ENCODE measurements around the gene DYRK1B. TPM values are rescaled to one million over a fixed set of nuclear protein-coding genes. Genes with fewer than 3 reads are reported as not detected.

Gene DYRK1B
- total RNA-seq, 1 experiment from 2014 or later = 2.4 TPM

GRCh38 chr19:39842693-39843435 lies 8.9 kb upstream of the DYRK1B start:
- Histone ChIP-seq H3F3A (ENCODE audit: low read length, unreplicated experiment) (no peaks in the 10 kb centered on the region), H3K4me2 (ENCODE audit: low read length) (peak overlapping the region; percentile 97), H3K27ac (ENCODE audit: low read length) (no peak overlapping the region), H3K9me3 (ENCODE audit: low read length) (no peaks in the 10 kb centered on the region), H3K9me2 (replicated peaks; ENCODE audit: low read length) (no peaks in the 10 kb centered on the region), H2AFZ (ENCODE audit: low read length) (no peak overlapping the region), H3K79me2 (ENCODE audit: low read length) (peaks cover 73% of the 10 kb centered on the region), H3K4me1 (ENCODE audit: insufficient read depth, low read length) (peaks cover 32% of the 10 kb centered on the region), H3K4me3 (ENCODE audit: low read length) (no peak overlapping the region; the same call in 1 of the 2 replicates), H3K36me3 (ENCODE audit: low read depth, low read length) (peaks cover 20% of the 10 kb centered on the region), H3K27me3 (ENCODE audit: low read length) (no peaks in the 10 kb centered on the region), H3K9ac (ENCODE audit: low read length) (no peak overlapping the region), H4K20me1 (ENCODE audit: low read length) (peaks cover 45% of the 10 kb centered on the region)
- ChIA-PET POLR2A (ENCODE audit: unreplicated experiment) (interaction anchor here (0.7 kb wide), 1 partner anchor 128 kb away, joined by 3 read pairs; no protein-coding TSS in a partner anchor), CTCF (interaction anchor here (0.7 to 2.1 kb wide), 2 partner anchors 51 to 128 kb away, joined by 3 to 8 read pairs; partner anchors contain the start of gene PSMC4)
- intact Hi-C loops (cut with micrococcal nuclease) = no loop called here
- DNase-seq = no peak
- no peak for ATAC-seq
- no peak for TF ChIP-seq EZH2phosphoT487 (IDR thresholded peaks at IDR 0.05; ENCODE audit: borderline replicate concordance, low read length)
- TF ChIP-seq, protein P1, sequence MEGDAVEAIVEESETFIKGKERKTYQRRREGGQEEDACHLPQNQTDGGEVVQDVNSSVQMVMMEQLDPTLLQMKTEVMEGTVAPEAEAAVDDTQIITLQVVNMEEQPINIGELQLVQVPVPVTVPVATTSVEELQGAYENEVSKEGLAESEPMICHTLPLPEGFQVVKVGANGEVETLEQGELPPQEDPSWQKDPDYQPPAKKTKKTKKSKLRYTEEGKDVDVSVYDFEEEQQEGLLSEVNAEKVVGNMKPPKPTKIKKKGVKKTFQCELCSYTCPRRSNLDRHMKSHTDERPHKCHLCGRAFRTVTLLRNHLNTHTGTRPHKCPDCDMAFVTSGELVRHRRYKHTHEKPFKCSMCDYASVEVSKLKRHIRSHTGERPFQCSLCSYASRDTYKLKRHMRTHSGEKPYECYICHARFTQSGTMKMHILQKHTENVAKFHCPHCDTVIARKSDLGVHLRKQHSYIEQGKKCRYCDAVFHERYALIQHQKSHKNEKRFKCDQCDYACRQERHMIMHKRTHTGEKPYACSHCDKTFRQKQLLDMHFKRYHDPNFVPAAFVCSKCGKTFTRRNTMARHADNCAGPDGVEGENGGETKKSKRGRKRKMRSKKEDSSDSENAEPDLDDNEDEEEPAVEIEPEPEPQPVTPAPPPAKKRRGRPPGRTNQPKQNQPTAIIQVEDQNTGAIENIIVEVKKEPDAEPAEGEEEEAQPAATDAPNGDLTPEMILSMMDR (conservative IDR thresholded peaks at IDR 0.05; ENCODE audit: low read depth, low read length) = 0 out of 2 replicates have a peak, but pooled peaks have one; percentile 1
- no TSS peak for BruUV-seq (replicated peaks)

- Histone ChIP-seq H3K9ac (ENCODE audit: low read length) (no peak overlapping the region), H3K9me3 (ENCODE audit: low read length) (no peaks in the 10 kb centered on the region), H4K20me1 (ENCODE audit: low read length) (peaks cover 45% of the 10 kb centered on the region), H3K4me1 (ENCODE audit: insufficient read depth, low read length) (peaks cover 25% of the 10 kb centered on the region), H3K27me3 (ENCODE audit: low read length) (no peaks in the 10 kb centered on the region), H3K4me3 (ENCODE audit: low read length) (no peak overlapping the region), H3K27ac (ENCODE audit: low read length) (no peak overlapping the region), H3K4me2 (ENCODE audit: low read length) (no peak overlapping the region), H2AFZ (ENCODE audit: low read length) (no peak overlapping the region), H3K79me2 (ENCODE audit: low read length) (peaks cover 70% of the 10 kb centered on the region), H3K9me2 (replicated peaks; ENCODE audit: low read length) (no peaks in the 10 kb centered on the region), H3F3A (ENCODE audit: low read length, unreplicated experiment) (no peaks in the 10 kb centered on the region), H3K36me3 (ENCODE audit: low read depth, low read length) (peaks cover 35% of the 10 kb centered on the region)
- TF ChIP-seq EZH2 (IDR thresholded peaks at IDR 0.05; ENCODE audit: low read length, unreplicated experiment) (no peak), EZH2phosphoT487 (IDR thresholded peaks at IDR 0.05; ENCODE audit: borderline replicate concordance, low read length) (no peak)
- TF ChIP-seq, protein P1 (conservative IDR thresholded peaks at IDR 0.05; ENCODE audit: low read depth, low read length) = no peak
- no TSS peak for BruUV-seq (replicated peaks)
- ChIA-PET POLR2A (ENCODE audit: unreplicated experiment) (no interaction called here), CTCF (no interaction called here)
- no peak for DNase-seq
- intact Hi-C loops (cut with micrococcal nuclease) = no loop called here
- no peak for ATAC-seq
Measured at GRCh38 chr19:39841041-39841440, 7.1 kb upstream of the DYRK1B start.

DNA sequence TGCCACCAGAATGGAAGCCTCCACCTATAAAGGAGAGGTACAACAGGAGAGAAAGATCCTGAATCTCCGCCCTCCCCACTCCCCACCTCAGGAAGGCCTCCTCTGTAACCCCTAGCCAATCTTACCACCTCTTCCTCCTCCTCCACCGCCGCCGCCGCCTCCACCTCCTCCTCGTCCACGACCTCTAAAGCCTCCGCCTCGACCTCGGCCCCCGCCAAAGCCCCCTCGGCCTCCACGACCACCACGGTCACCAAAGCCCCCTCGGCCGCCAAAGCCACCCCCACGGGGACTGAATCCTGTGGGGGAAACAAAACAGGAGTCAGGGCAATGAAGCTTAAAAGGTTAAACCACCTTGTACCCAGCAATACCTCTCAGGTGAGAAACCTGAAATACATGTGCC lies 6.5 kb upstream of the DYRK1B start:
- H2AFZ ChIP-seq (ENCODE audit: low read length) = no peak overlapping the region
- ChIA-PET CTCF (no interaction called here), POLR2A (ENCODE audit: unreplicated experiment) (no interaction called here)
- H3K27ac ChIP-seq (ENCODE audit: low read length) = no peak overlapping the region
- TF ChIP-seq EZH2 (IDR thresholded peaks at IDR 0.05; ENCODE audit: low read length, unreplicated experiment) (no peak), EZH2phosphoT487 (IDR thresholded peaks at IDR 0.05; ENCODE audit: borderline replicate concordance, low read length) (no peak)
- TF ChIP-seq, protein P1 (conservative IDR thresholded peaks at IDR 0.05; ENCODE audit: low read depth, low read length) = no peak
- no peak overlapping the region for H3K4me2 ChIP-seq (ENCODE audit: low read length)
- H3K36me3 ChIP-seq (ENCODE audit: low read depth, low read length) = peaks cover 36% of the 10 kb centered on the region
- no peaks in the 10 kb centered on the region for H3F3A ChIP-seq (ENCODE audit: low read length, unreplicated experiment)
- H3K9me2 ChIP-seq (replicated peaks; ENCODE audit: low read length) = no peaks in the 10 kb centered on the region
- no peaks in the 10 kb centered on the region for H3K9me3 ChIP-seq (ENCODE audit: low read length)
- H3K4me3 ChIP-seq (ENCODE audit: low read length) = no peak overlapping the region
- no peaks in the 10 kb centered on the region for H3K27me3 ChIP-seq (ENCODE audit: low read length)
- H3K79me2 ChIP-seq (ENCODE audit: low read length) = peaks cover 64% of the 10 kb centered on the region
- peaks cover 25% of the 10 kb centered on the region for H3K4me1 ChIP-seq (ENCODE audit: insufficient read depth, low read length)
- H3K9ac ChIP-seq (ENCODE audit: low read length) = no peak overlapping the region
- intact Hi-C loops (cut with micrococcal nuclease) = no loop called here
- BruUV-seq (replicated peaks) = no TSS peak
- DNase-seq (no peak), ATAC-seq (no peak)
- H4K20me1 ChIP-seq (ENCODE audit: low read length) = peaks cover 45% of the 10 kb centered on the region
